WI38 (cell line): ENCODE data around the gene PACRG.

Experiments
- H3K4me3 ChIP-seq: 2 replicates; pipeline ENCODE4 v1.5.1; 2011; ENCODE audit warnings: low read depth, mild to moderate bottlenecking, control low read depth, low read length
- CTCF ChIP-seq: IDR thresholded peaks from 2 replicates; pipeline ENCODE4 v1.5.1; 2012; ENCODE audit warnings: low read depth, mild to moderate bottlenecking, control low read depth, low read length

The PACRG gene

GRCh38 chr6:163306000-163306399, 578.2 kb downstream of the PACRG start:
- no peak overlapping the region for H3K4me3 ChIP-seq
- no peak for TF ChIP-seq CTCF

GRCh38 chr6:163308629-163309440, 581.1 kb downstream of the PACRG start:
- TF ChIP-seq CTCF, result no peak
- H3K4me3 ChIP-seq, result no peak overlapping the region

GRCh38 chr6:163309491-163310026, 581.8 kb downstream of the PACRG start:
- no peak overlapping the region for H3K4me3 ChIP-seq
- TF ChIP-seq CTCF, result no peak

- H3K4me3 ChIP-seq, result no peak overlapping the region
- TF ChIP-seq CTCF, result no peak
Observed at GRCh38 chr6:163310096-163310972, 582.6 kb downstream of the PACRG start.

- no peak for TF ChIP-seq CTCF
- H3K4me3 ChIP-seq, result no peak overlapping the region
Observed at GRCh38 chr6:163310973-163311383, 583.2 kb downstream of the PACRG start.

GRCh38 chr6:163311830-163312229, 584.1 kb downstream of the PACRG start:
- H3K4me3 ChIP-seq, result no peak overlapping the region
- no peak for TF ChIP-seq CTCF
